ENCODE data around the gene SLC35F4.
"Not testable (repeated sequence)": the region's sequence is repeated elsewhere in the genome, so short reads cannot be mapped to it uniquely, and the experiment has no call there.

SLC35F4 gene

GRCh38 chr14:57725399-57726077 lies 140.4 kb downstream of the SLC35F4 start:
- DNase-seq (ENCODE audit: low spot score): no peak

GRCh38 chr14:57722141-57722540 lies 143.8 kb downstream of the SLC35F4 start:
- DNase-seq (ENCODE audit: low spot score): not testable (repeated sequence)

GRCh38 chr14:57714487-57714931 lies 151.4 kb downstream of the SLC35F4 start:
- DNase-seq (ENCODE audit: low spot score): no peak

- no peak for DNase-seq (ENCODE audit: low spot score)
These were observed 153.2 kb downstream of the SLC35F4 start for GRCh38 chr14:57712698-57713097.

GRCh38 chr14:57712102-57712501 lies 153.8 kb downstream of the SLC35F4 start:
- no peak for DNase-seq (ENCODE audit: low spot score)

- no peak for DNase-seq (ENCODE audit: low spot score)
These were observed 156.0 kb downstream of the SLC35F4 start for GRCh38 chr14:57709909-57710308.

GRCh38 chr14:57709086-57709485 lies 156.8 kb downstream of the SLC35F4 start:
- DNase-seq (ENCODE audit: low spot score): not testable (repeated sequence)

- no peak for DNase-seq (ENCODE audit: low spot score)
These were observed 158.7 kb downstream of the SLC35F4 start for GRCh38 chr14:57707219-57707618.

GRCh38 chr14:57704763-57705162 lies 161.1 kb downstream of the SLC35F4 start:
- DNase-seq (ENCODE audit: low spot score): no peak

GRCh38 chr14:57699947-57700346 lies 165.9 kb downstream of the SLC35F4 start:
- DNase-seq (ENCODE audit: low spot score): no peak

GRCh38 chr14:57692671-57693070 lies 173.2 kb downstream of the SLC35F4 start:
- DNase-seq (ENCODE audit: low spot score): no peak

- DNase-seq (ENCODE audit: low spot score): no peak
These were observed 178.5 kb downstream of the SLC35F4 start for GRCh38 chr14:57687416-57687815.

GRCh38 chr14:57686304-57686703 lies 179.6 kb downstream of the SLC35F4 start:
- DNase-seq (ENCODE audit: low spot score): no peak

- DNase-seq (ENCODE audit: low spot score): no peak
These were observed 194.9 kb downstream of the SLC35F4 start for GRCh38 chr14:57671021-57671420.

GRCh38 chr14:57660208-57660607 lies 205.7 kb downstream of the SLC35F4 start:
- DNase-seq (ENCODE audit: low spot score): no peak

- DNase-seq (ENCODE audit: low spot score): no peak
These were observed 206.8 kb downstream of the SLC35F4 start for GRCh38 chr14:57659052-57659451.

- no peak for DNase-seq (ENCODE audit: low spot score)
These were observed 208.4 kb downstream of the SLC35F4 start for GRCh38 chr14:57657487-57657886.

GRCh38 chr14:57656853-57657252 lies 209.0 kb downstream of the SLC35F4 start:
- DNase-seq (ENCODE audit: low spot score): no peak

- DNase-seq (ENCODE audit: low spot score): no peak
These were observed 213.1 kb downstream of the SLC35F4 start for GRCh38 chr14:57652769-57653168.

GRCh38 chr14:57641776-57642175 lies 224.1 kb downstream of the SLC35F4 start:
- DNase-seq (ENCODE audit: low spot score): no peak

- no peak for DNase-seq (ENCODE audit: low spot score)
These were observed 225.9 kb downstream of the SLC35F4 start for GRCh38 chr14:57640036-57640435.

- DNase-seq (ENCODE audit: low spot score): no peak
These were observed 228.0 kb downstream of the SLC35F4 start for GRCh38 chr14:57637901-57638300.

GRCh38 chr14:57634335-57634734 lies 231.6 kb downstream of the SLC35F4 start:
- DNase-seq (ENCODE audit: low spot score): no peak

GRCh38 chr14:57632649-57633048 lies 233.2 kb downstream of the SLC35F4 start:
- no peak for DNase-seq (ENCODE audit: low spot score)
